Measurements from ENCODE around the gene ANKS1B. TPM values are rescaled to one million over a fixed set of nuclear protein-coding genes. Genes with fewer than 3 reads are reported as not detected.
A peak's percentile ranks its signal among the peaks of the same experiment; 100 is the strongest.

The ANKS1B gene
- total and polyA plus RNA-seq, 10 of the 15 experiments (the other 5 are each of a cell fraction or from before 2014, with no cell fraction given): 0.16 to 1.3 (median 0.82) TPM; not detected in 7

GRCh38 chr12:98830657-98831056 lies 1154.1 kb downstream of the ANKS1B start:
- no peak overlapping the region for H2AFZ ChIP-seq (ENCODE audit: control insufficient read depth, low read depth, low read length)
- in situ Hi-C loops (cut with MboI): no loop called here
- no peak overlapping the region for H3K4me2 ChIP-seq (ENCODE audit: control insufficient read depth, insufficient read depth)
- POLR2A ChIA-PET: no interaction called here
- intact Hi-C loops (cut with micrococcal nuclease; ENCODE audit: unreplicated experiment): no loop called here
- CTCF ChIA-PET: no interaction called here
- DNase-seq (ENCODE audit: low read depth, low spot score) (no peak), FAIRE-seq (no peak), ATAC-seq (no peak)
- no peaks in the 10 kb centered on the region for H3K79me2 ChIP-seq (ENCODE audit: control insufficient read depth, insufficient read depth, low read length)
- H3K4me3 ChIP-seq: no peak overlapping the region
- TF ChIP-seq POU2F2 (IDR thresholded peaks at IDR 0.05; ENCODE audit: borderline replicate concordance, low read depth, low read length) (no peak), SPI1 (IDR thresholded peaks at IDR 0.05; ENCODE audit: borderline replicate concordance, insufficient read depth, low read depth, low read length) (peak; percentile 63; the same call in 1 of the 2 replicates)
- no peak overlapping the region for H3K9ac ChIP-seq (ENCODE audit: control insufficient read depth, insufficient read depth, low read length)
- no peaks in the 10 kb centered on the region for H3K4me1 ChIP-seq (ENCODE audit: control insufficient read depth, insufficient read depth, low read length)
- no peaks in the 10 kb centered on the region; a peak in 2 of 4 replicates for H3K27me3 ChIP-seq (replicated peaks in 1 of 2; ENCODE audit: control insufficient read depth in 2 of 2, insufficient read depth in 2 of 2, low read length in 1 of 2)
- H4K20me1 ChIP-seq (ENCODE audit: control insufficient read depth, insufficient read depth): no peaks in the 10 kb centered on the region
- SMC1A ChIA-PET (ENCODE audit: uncharacterized antibody, unreplicated experiment): interaction anchor here (0.5 kb wide), 1 partner anchor 830 kb away, joined by 4 read pairs; no protein-coding TSS in a partner anchor
- RAD21 ChIA-PET (ENCODE audit: unreplicated experiment): no interaction called here
- 43% methylated on average over 5 of the region's 7 CpGs for WGBS (ENCODE audit: insufficient coverage, insufficient replicate concordance, low lambda C conversion rate, missing lambda C conversion rate)
- H3K36me3 ChIP-seq (ENCODE audit: control insufficient read depth in 2 of 2, insufficient read depth in 2 of 2, low read length in 1 of 2): no peaks in the 10 kb centered on the region
- BruUV-seq (replicated peaks): no TSS peak
- no peaks in the 10 kb centered on the region for H3K9me3 ChIP-seq (replicated peaks; ENCODE audit: control insufficient read depth, insufficient read depth, low read length)
- H3K27ac ChIP-seq (ENCODE audit: control insufficient read depth, insufficient read depth): no peak overlapping the region

- SMC1A ChIA-PET (ENCODE audit: uncharacterized antibody, unreplicated experiment): no interaction called here
- intact Hi-C loops (cut with micrococcal nuclease; ENCODE audit: unreplicated experiment) (no loop called here), in situ Hi-C loops (cut with MboI) (no loop called here)
- H3K9me3 ChIP-seq (replicated peaks; ENCODE audit: control insufficient read depth, insufficient read depth, low read length): no peaks in the 10 kb centered on the region
- RAD21 ChIA-PET (ENCODE audit: unreplicated experiment): no interaction called here
- H3K4me1 ChIP-seq (ENCODE audit: control insufficient read depth, insufficient read depth, low read length): no peaks in the 10 kb centered on the region
- no peak overlapping the region for H3K4me3 ChIP-seq
- no peak overlapping the region for H3K4me2 ChIP-seq (ENCODE audit: control insufficient read depth, insufficient read depth)
- H3K36me3 ChIP-seq (ENCODE audit: control insufficient read depth in 2 of 2, insufficient read depth in 2 of 2, low read length in 1 of 2): no peaks in the 10 kb centered on the region
- BruUV-seq (replicated peaks): no TSS peak
- no peaks in the 10 kb centered on the region; a peak in 2 of 4 replicates for H3K27me3 ChIP-seq (replicated peaks in 1 of 2; ENCODE audit: control insufficient read depth in 2 of 2, insufficient read depth in 2 of 2, low read length in 1 of 2)
- H2AFZ ChIP-seq (ENCODE audit: control insufficient read depth, low read depth, low read length): no peak overlapping the region
- CTCF ChIA-PET: no interaction called here
- H4K20me1 ChIP-seq (ENCODE audit: control insufficient read depth, insufficient read depth): no peaks in the 10 kb centered on the region
- FAIRE-seq (no peak), DNase-seq (ENCODE audit: low read depth, low spot score) (no peak), ATAC-seq (no peak)
- H3K9ac ChIP-seq (ENCODE audit: control insufficient read depth, insufficient read depth, low read length): no peak overlapping the region
- 17% methylated on average over 8 of the region's 8 CpGs for WGBS (ENCODE audit: insufficient coverage, insufficient replicate concordance, low lambda C conversion rate, missing lambda C conversion rate)
- no peak overlapping the region for H3K27ac ChIP-seq (ENCODE audit: control insufficient read depth, insufficient read depth)
- H3K79me2 ChIP-seq (ENCODE audit: control insufficient read depth, insufficient read depth, low read length): no peaks in the 10 kb centered on the region
- POLR2A ChIA-PET: no interaction called here
- TF ChIP-seq MLLT1 (IDR thresholded peaks at IDR 0.05): no peak
- no peak for TF ChIP-seq CBX3 (IDR thresholded peaks at IDR 0.05; ENCODE audit: borderline replicate concordance, low read depth)
- no peak for TF ChIP-seq IKZF1 (conservative IDR thresholded peaks at IDR 0.05)
Measured at GRCh38 chr12:98828802-98829600, 1155.7 kb downstream of the ANKS1B start.
